HepG2 (cell line): Measurements from ENCODE around the gene OPRL1. TPM values are rescaled to one million over a fixed set of nuclear protein-coding genes. Genes with fewer than 3 reads are reported as not detected.

Source experiments
- ATM ChIP-seq: fragments of 450-650 bp; IDR thresholded peaks from 2 replicates; pipeline ENCODE4 v1.7.1; 2017; ENCODE audit warnings: mild to moderate bottlenecking, borderline replicate concordance
- DRAP1 ChIP-seq: IDR thresholded peaks from 2 replicates; pipeline ENCODE4 v1.6.1; 2016; ENCODE audit warnings: missing genetic modification reagents, missing compliant biosample characterization
- GRHL1 ChIP-seq: sonication (generic); formaldehyde crosslinking; conservative IDR thresholded peaks from 2 replicates; pipeline ENCODE4 v1.8.0; 2022; ENCODE audit warnings: missing genetic modification reagents
- HES4 ChIP-seq: sonication (generic); formaldehyde crosslinking; IDR thresholded peaks from 2 replicates; pipeline ENCODE4 v1.9.0; 2021; ENCODE audit warnings: mild to moderate bottlenecking, missing genetic modification reagents, borderline replicate concordance
- HNF4A ChIP-seq: sonication (generic); formaldehyde crosslinking; IDR thresholded peaks from 2 replicates; pipeline ENCODE4 v1.4.0; 2020; ENCODE audit warnings: missing genetic modification reagents
- PPARG ChIP-seq: conservative IDR thresholded peaks from 2 replicates; pipeline ENCODE4 v1.6.1; 2016; ENCODE audit warnings: missing biosample characterization, missing genetic modification reagents
- REST ChIP-seq, 2 experiments: IDR thresholded peaks; 2 replicates each; pipeline ENCODE4 v1.6.1; 2011 to 2012; ENCODE audit warnings: low read length in 2 of 2, borderline replicate concordance in 1 of 2, low read depth in 1 of 2, mild to moderate bottlenecking in 1 of 2, moderate library complexity in 1 of 2
- SALL1 ChIP-seq: sonication (generic); formaldehyde crosslinking; IDR thresholded peaks from 2 replicates; pipeline ENCODE4 v1.8.0; 2022; ENCODE audit warnings: mild to moderate bottlenecking, missing genetic modification reagents
- SMAD9 ChIP-seq: sonication (generic); formaldehyde crosslinking; IDR thresholded peaks from 2 replicates; pipeline ENCODE4 v1.5.1; 2020; ENCODE audit warnings: mild to moderate bottlenecking, missing genetic modification reagents
- TEAD3 ChIP-seq: optimal IDR thresholded peaks from 2 replicates; pipeline ENCODE3; 2016; ENCODE audit warnings: borderline replicate concordance
- TFDP2 ChIP-seq: sonication (generic); formaldehyde crosslinking; IDR thresholded peaks from 2 replicates; pipeline ENCODE4 v1.4.0; 2020; ENCODE audit warnings: missing genetic modification reagents
- ZBTB21 ChIP-seq: sonication (generic); formaldehyde crosslinking; IDR thresholded peaks from 2 replicates; pipeline ENCODE4 v1.4.0; 2020; ENCODE audit warnings: missing genetic modification reagents
- ZNF468 ChIP-seq: sonication (generic); formaldehyde crosslinking; IDR thresholded peaks from 2 replicates; pipeline ENCODE4 v1.8.0; 2022; ENCODE audit warnings: mild to moderate bottlenecking, moderate library complexity, missing genetic modification reagents
- ZNF776 ChIP-seq: sonication (generic); formaldehyde crosslinking; IDR thresholded peaks from 2 replicates; pipeline ENCODE4 v1.4.0; 2020; ENCODE audit warnings: mild to moderate bottlenecking, missing genetic modification reagents
- ZNF816 ChIP-seq: sonication (generic); formaldehyde crosslinking; IDR thresholded peaks from 2 replicates; pipeline ENCODE4 v1.8.0; 2022; ENCODE audit warnings: missing genetic modification reagents, mild to moderate bottlenecking, borderline replicate concordance
- polyA plus RNA-seq, 8 experiments: library from polyadenylated mRNA; depleted of rRNA in 3 of 8; stranded (reverse) in 7 of 8; unstranded in 1 of 8; fragments of >200 nt; fragmentation: Illumina TruSeq in 4 of 8; extraction: Trizol in 4 of 8; gene quantifications; 2 replicates each; pipeline versions ENCODE4 v1.2.1 to v1.2.3, GENCODE V29; 2011 to 2016; ENCODE audit warnings: low read depth in 4 of 8, missing spikeins in 1 of 8, mixed read lengths in 1 of 8; ENCODE audit not compliant: insufficient read depth in 1 of 8
- total RNA-seq, 5 experiments: library from RNA; depleted of rRNA; stranded (reverse); fragments of >200 nt; fragmentation: Illumina TruSeq; extraction: Trizol; gene quantifications; 2 replicates each; pipeline ENCODE4 v1.2.3, GENCODE V29; 2016; ENCODE audit warnings: low read depth in 1 of 5
- TF ChIP-seq, protein P1 (sequence below): sonication (generic); formaldehyde crosslinking; IDR thresholded peaks from 2 replicates; pipeline ENCODE4 v1.4.0; 2020; ENCODE audit warnings: missing genetic modification reagents, mild to moderate bottlenecking, borderline replicate concordance
- TF ChIP-seq, protein P2 (sequence below): sonication (generic); formaldehyde crosslinking; IDR thresholded peaks from 2 replicates; pipeline ENCODE4 v1.9.0; 2022; ENCODE audit warnings: missing genetic modification reagents, mild to moderate bottlenecking, borderline replicate concordance

OPRL1 gene
- total and polyA plus RNA-seq, 2 of the 13 experiments (the other 11 are each of a cell fraction or from before 2014, with no cell fraction given), result 0.35 to 0.71 TPM

DNA sequence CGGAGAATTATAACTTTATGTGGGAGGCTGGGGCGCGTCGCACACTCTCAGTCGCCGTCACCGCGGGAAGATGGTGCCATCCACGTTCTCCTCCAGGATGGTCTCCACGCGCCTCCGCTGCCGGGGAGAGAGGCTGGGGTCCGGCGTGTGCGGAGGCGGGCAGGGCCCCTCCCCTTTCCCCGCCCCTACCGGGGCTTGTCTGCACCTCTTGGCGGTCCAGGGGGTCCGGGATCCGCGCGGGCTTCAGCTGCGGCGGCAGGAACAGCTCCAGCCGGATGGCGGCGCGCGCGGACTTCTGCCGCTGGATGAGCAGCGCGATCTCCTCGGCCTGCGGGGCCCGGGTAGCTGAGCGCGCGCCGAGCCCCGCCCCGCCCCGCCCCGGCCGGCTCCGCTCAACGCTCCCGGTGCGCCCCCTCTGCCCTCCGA is 3.5 kb downstream of the OPRL1 start (continued):
- TF ChIP-seq, protein P1, sequence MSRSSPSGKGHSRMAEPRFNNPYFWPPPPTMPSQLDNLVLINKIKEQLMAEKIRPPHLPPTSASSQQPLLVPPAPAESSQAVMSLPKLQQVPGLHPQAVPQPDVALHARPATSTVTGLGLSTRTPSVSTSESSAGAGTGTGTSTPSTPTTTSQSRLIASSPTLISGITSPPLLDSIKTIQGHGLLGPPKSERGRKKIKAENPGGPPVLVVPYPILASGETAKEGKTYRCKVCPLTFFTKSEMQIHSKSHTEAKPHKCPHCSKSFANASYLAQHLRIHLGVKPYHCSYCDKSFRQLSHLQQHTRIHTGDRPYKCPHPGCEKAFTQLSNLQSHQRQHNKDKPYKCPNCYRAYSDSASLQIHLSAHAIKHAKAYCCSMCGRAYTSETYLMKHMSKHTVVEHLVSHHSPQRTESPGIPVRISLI (CRISPR knock-in tag), result no peak
- TF ChIP-seq ZNF816 (CRISPR knock-in tag) (no peak), GRHL1 (no peak), HNF4A (CRISPR knock-in tag) (no peak), PPARG (CRISPR knock-in tag) (no peak), TEAD3 (peak; percentile 39), DRAP1 (no peak; the same call in none of the 2 replicates), ZBTB21 (CRISPR knock-in tag) (no peak), REST (IDR thresholded peaks at IDR 0.05; ENCODE audit: borderline replicate concordance in 1 of 2, low read depth in 1 of 2, low read length in 2 of 2) (no peak), ATM (no peak), ZNF468 (CRISPR knock-in tag) (no peak), HES4 (CRISPR knock-in tag) (no peak; the same call in 1 of the 2 replicates), TFDP2 (peak; percentile 77; the same call in 1 of the 2 replicates), ZNF776 (CRISPR knock-in tag) (no peak), SMAD9 (CRISPR knock-in tag) (no peak), SALL1 (no peak)
- TF ChIP-seq, protein P2, sequence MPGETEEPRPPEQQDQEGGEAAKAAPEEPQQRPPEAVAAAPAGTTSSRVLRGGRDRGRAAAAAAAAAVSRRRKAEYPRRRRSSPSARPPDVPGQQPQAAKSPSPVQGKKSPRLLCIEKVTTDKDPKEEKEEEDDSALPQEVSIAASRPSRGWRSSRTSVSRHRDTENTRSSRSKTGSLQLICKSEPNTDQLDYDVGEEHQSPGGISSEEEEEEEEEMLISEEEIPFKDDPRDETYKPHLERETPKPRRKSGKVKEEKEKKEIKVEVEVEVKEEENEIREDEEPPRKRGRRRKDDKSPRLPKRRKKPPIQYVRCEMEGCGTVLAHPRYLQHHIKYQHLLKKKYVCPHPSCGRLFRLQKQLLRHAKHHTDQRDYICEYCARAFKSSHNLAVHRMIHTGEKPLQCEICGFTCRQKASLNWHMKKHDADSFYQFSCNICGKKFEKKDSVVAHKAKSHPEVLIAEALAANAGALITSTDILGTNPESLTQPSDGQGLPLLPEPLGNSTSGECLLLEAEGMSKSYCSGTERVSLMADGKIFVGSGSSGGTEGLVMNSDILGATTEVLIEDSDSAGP (CRISPR knock-in tag), result peak; percentile 56; the same call in 1 of the 2 replicates
